IPS-18a (cell line): ENCODE measurements around the gene MAP2K7.
"Not testable (repeated sequence)": the region's sequence is repeated elsewhere in the genome, so short reads cannot be mapped to it uniquely, and the experiment has no call there.

Experiments used
- H3K27ac ChIP-seq: one replicate; pipeline ENCODE4 v1.5.1; 2013; ENCODE audit warnings: low read length
- H3K27me3 ChIP-seq: one replicate; pipeline ENCODE4 v1.6.1; 2013; ENCODE audit warnings: mild to moderate bottlenecking, low read length; ENCODE audit not compliant: control insufficient read depth, insufficient read depth
- H3K36me3 ChIP-seq: one replicate; pipeline ENCODE4 v1.6.1; 2013; ENCODE audit warnings: low read depth, low read length; ENCODE audit not compliant: control insufficient read depth
- H3K4me1 ChIP-seq: one replicate; pipeline ENCODE4 v1.6.1; 2013; ENCODE audit warnings: low read depth, low read length; ENCODE audit not compliant: control insufficient read depth
- H3K4me3 ChIP-seq: one replicate; pipeline ENCODE4 v1.5.1; 2013; ENCODE audit warnings: low read length
- H3K9ac ChIP-seq: one replicate; pipeline ENCODE4 v1.6.1; 2013; ENCODE audit warnings: mild to moderate bottlenecking, low read length, moderate library complexity
- H3K9me3 ChIP-seq: one replicate; pipeline ENCODE4 v1.6.1; 2013; ENCODE audit warnings: low read depth, low read length; ENCODE audit not compliant: control insufficient read depth

Gene MAP2K7

DNA sequence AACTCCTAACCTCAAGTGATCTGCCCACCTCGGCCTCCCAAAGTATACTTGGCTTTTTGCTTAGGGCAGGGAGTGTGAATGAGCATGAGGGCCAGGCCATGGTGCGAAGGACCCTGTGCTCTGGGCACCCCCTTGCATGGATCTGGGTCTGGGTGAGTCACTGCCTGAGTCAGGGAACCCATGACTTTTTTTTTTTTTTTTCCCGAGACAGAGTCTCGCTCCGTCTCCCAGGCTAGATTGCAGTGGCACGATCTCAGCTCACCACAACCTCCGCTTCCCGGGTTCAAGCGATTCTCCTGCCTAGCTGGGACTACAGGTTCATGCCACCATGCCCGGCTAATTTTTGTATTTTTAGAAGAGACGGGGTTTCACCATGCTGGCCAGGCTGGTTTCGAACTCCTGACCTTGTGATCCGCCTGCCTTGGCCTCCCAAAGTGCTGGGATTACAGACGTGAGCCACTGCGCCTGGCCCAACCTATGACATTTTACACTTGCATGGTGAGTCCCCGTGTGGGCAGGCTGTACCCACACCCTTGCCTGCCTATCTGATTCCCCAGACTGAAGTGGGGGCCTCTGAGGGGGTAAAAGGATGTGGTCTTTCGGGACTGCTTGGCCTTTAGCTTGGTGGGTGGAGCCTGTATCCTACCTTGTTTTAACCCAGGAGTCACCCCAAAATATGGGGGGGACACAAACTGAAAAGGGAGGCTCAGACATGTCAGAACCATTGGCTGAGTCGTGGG is 10.1 kb upstream of the MAP2K7 start:
- not testable (repeated sequence) for H3K9ac ChIP-seq, H3K9me3 ChIP-seq, H3K4me3 ChIP-seq, H3K36me3 ChIP-seq, H3K27ac ChIP-seq, H3K27me3 ChIP-seq, H3K4me1 ChIP-seq

GRCh38 chr19:7894612-7895309 is 8.9 kb upstream of the MAP2K7 start:
- H3K9ac ChIP-seq: no peak overlapping the region
- no peaks in the 10 kb centered on the region for H3K36me3 ChIP-seq
- H3K4me3 ChIP-seq: no peak overlapping the region
- H3K27me3 ChIP-seq: no peaks in the 10 kb centered on the region
- H3K4me1 ChIP-seq: no peaks in the 10 kb centered on the region
- no peaks in the 10 kb centered on the region for H3K9me3 ChIP-seq
- H3K27ac ChIP-seq: no peak overlapping the region

GRCh38 chr19:7895565-7895964 is 8.1 kb upstream of the MAP2K7 start:
- no peaks in the 10 kb centered on the region for H3K36me3 ChIP-seq
- H3K9me3 ChIP-seq: no peaks in the 10 kb centered on the region
- no peak overlapping the region for H3K4me3 ChIP-seq
- H3K27me3 ChIP-seq: no peaks in the 10 kb centered on the region
- no peaks in the 10 kb centered on the region for H3K4me1 ChIP-seq
- no peak overlapping the region for H3K9ac ChIP-seq
- no peak overlapping the region for H3K27ac ChIP-seq

DNA sequence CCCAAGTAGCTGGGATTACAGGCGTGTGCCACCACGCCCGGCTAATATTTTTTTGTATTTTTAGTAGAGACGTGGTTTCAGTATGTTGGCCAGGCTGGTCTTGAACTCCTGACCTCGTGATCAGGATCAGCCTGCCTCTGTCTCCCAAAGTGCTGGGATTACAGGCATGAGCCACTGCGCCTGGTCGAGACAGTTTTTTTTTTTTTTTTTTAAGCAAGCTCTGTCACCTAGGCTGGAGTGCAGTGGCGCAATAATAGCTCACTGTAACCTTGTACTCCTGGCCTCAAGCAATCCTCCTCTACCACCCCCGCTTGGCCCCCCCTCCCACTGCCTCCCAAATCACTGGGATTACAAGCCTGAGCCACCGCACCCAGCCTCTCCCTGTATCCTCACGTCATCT is 6.4 kb upstream of the MAP2K7 start:
- no peaks in the 10 kb centered on the region for H3K4me1 ChIP-seq
- H3K27me3 ChIP-seq: no peaks in the 10 kb centered on the region
- H3K4me3 ChIP-seq: no peak overlapping the region
- H3K9me3 ChIP-seq: no peaks in the 10 kb centered on the region
- H3K9ac ChIP-seq: no peak overlapping the region
- no peak overlapping the region for H3K27ac ChIP-seq
- H3K36me3 ChIP-seq: no peaks in the 10 kb centered on the region

DNA sequence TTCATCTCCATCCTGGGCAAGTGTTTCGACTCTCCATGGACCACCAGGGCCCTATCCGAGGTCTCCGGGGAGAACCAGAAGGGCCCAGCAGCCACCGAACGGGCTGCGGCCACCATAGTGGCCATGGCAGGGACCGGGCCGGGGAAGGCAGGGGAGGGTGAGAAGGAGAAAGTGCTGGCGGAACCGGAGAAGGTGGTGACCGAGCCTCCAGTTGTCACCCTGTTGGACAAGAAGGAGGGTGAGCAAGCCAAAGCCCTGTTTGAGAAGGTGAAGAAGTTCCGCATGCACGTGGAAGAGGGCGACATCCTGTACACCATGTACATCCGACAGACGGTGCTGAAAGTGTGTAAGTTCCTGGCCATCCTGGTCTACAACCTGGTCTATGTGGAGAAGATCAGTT is 4.7 kb upstream of the MAP2K7 start:
- no peak overlapping the region for H3K27ac ChIP-seq
- no peaks in the 10 kb centered on the region for H3K36me3 ChIP-seq

GRCh38 chr19:7899751-7900378 is 3.8 kb upstream of the MAP2K7 start:
- Histone ChIP-seq H3K4me1 (peaks cover 12% of the 10 kb centered on the region), H3K27me3 (no peaks in the 10 kb centered on the region), H3K4me3 (no peak overlapping the region), H3K27ac (no peak overlapping the region), H3K9me3 (no peaks in the 10 kb centered on the region), H3K9ac (no peak overlapping the region), H3K36me3 (no peaks in the 10 kb centered on the region)

More for the DNA sequence above, 4.7 kb upstream of the MAP2K7 start:
- Histone ChIP-seq H3K4me3 (no peak overlapping the region), H3K9me3 (no peaks in the 10 kb centered on the region), H3K4me1 (peaks cover 8% of the 10 kb centered on the region), H3K9ac (no peak overlapping the region), H3K27me3 (no peaks in the 10 kb centered on the region)

- Histone ChIP-seq H3K27ac (no peak overlapping the region), H3K4me3 (no peak overlapping the region), H3K9ac (no peak overlapping the region), H3K4me1 (peaks cover 13% of the 10 kb centered on the region), H3K27me3 (no peaks in the 10 kb centered on the region), H3K36me3 (no peaks in the 10 kb centered on the region), H3K9me3 (no peaks in the 10 kb centered on the region)
Measured at GRCh38 chr19:7900401-7900870, 3.2 kb upstream of the MAP2K7 start.

DNA sequence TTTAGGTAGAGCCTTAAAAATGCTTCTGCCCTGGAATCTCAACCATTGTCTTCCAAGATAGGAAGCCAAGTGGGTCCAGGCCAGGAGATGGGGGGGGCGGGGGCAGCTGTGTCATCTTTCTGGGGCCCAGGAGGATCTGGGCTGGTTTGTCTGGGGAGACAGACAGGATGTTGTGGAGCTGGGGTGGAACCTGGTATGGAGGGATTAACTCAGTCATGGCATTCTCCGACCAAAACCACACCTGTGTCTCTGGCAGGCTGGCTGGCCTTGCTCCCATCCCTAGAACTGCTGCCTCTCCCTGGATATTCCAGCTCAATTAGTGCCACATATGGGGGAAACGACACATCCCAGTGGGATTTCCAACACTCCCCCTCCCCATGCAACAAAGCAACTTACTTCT is 2.7 kb upstream of the MAP2K7 start:
- Histone ChIP-seq H3K4me1 (peaks cover 13% of the 10 kb centered on the region), H3K27ac (no peak overlapping the region), H3K9ac (no peak overlapping the region), H3K27me3 (no peaks in the 10 kb centered on the region), H3K9me3 (no peaks in the 10 kb centered on the region), H3K4me3 (no peak overlapping the region), H3K36me3 (no peaks in the 10 kb centered on the region)

- Histone ChIP-seq H3K27me3 (no peaks in the 10 kb centered on the region), H3K27ac (no peak overlapping the region), H3K4me1 (peaks cover 13% of the 10 kb centered on the region), H3K9me3 (no peaks in the 10 kb centered on the region), H3K9ac (no peak overlapping the region), H3K4me3 (no peak overlapping the region), H3K36me3 (no peaks in the 10 kb centered on the region)
Measured at GRCh38 chr19:7901337-7901736, 2.3 kb upstream of the MAP2K7 start.

GRCh38 chr19:7902796-7903243 is 857 bp upstream of the MAP2K7 start:
- peak overlapping the region; percentile 73 for H3K9ac ChIP-seq
- H3K4me3 ChIP-seq: peak overlapping the region; percentile 78
- no peaks in the 10 kb centered on the region for H3K9me3 ChIP-seq
- H3K27ac ChIP-seq: peak overlapping the region; percentile 38
- no peaks in the 10 kb centered on the region for H3K36me3 ChIP-seq
- no peaks in the 10 kb centered on the region for H3K27me3 ChIP-seq
- H3K4me1 ChIP-seq: peaks cover 13% of the 10 kb centered on the region

GRCh38 chr19:7904074-7905020 is 670 bp downstream of the MAP2K7 start:
- Histone ChIP-seq H3K4me3 (peak overlapping the region; percentile 84), H3K36me3 (no peaks in the 10 kb centered on the region), H3K4me1 (peaks cover 13% of the 10 kb centered on the region), H3K9ac (peak overlapping the region; percentile 52), H3K9me3 (no peaks in the 10 kb centered on the region), H3K27ac (no peak overlapping the region), H3K27me3 (no peaks in the 10 kb centered on the region)
